Naive B cell (primary cell): ENCODE data around the gene TTC7B. TPM values are rescaled to one million over a fixed set of nuclear protein-coding genes. Genes with fewer than 3 reads are reported as not detected.
A peak's percentile ranks its signal among the peaks of the same experiment; 100 is the strongest.

Experiments
- ATAC-seq, 2 donors: fragments of 150-1000 bp; cut with Tn5 transposase; 2 replicates each; pipeline ENCODE4 v1.10.0; 2021; ENCODE audit warnings: low read depth in 2 of 2, mild to moderate bottlenecking in 2 of 2, moderate library complexity in 2 of 2
- DNase-seq: peaks from one replicate; pipeline ENCODE4 v3.0.0; 2022
- H3K27ac Mint-ChIP-seq, 6 donors: one replicate each; pipeline ENCODE4 v1.8.0; 2020 to 2022; ENCODE audit warnings: mild to moderate bottlenecking in 6 of 6, mixed read lengths in 6 of 6, moderate library complexity in 5 of 6, inconsistent platforms in 2 of 6
- H3K27me3 Mint-ChIP-seq, 3 donors: one replicate each; pipeline ENCODE4 v1.8.0; 2021 to 2022; ENCODE audit warnings: mixed read lengths in 3 of 3, mild to moderate bottlenecking in 1 of 3
- H3K36me3 Mint-ChIP-seq, 2 donors: one replicate each; pipeline ENCODE4 v1.8.0; 2020 to 2022; ENCODE audit warnings: mixed read lengths in 2 of 2, inconsistent platforms in 1 of 2, mild to moderate bottlenecking in 1 of 2
- H3K4me1 Mint-ChIP-seq, 3 donors: one replicate each; pipeline ENCODE4 v1.8.0; 2020 to 2022; ENCODE audit warnings: mixed read lengths in 3 of 3, inconsistent platforms in 1 of 3, mild to moderate bottlenecking in 1 of 3, moderate library complexity in 1 of 3
- H3K4me3 Mint-ChIP-seq, 8 donors: one replicate each; pipeline ENCODE4 v1.8.0; 2020 to 2022; ENCODE audit warnings: mild to moderate bottlenecking in 8 of 8, mixed read lengths in 8 of 8, moderate library complexity in 8 of 8, inconsistent platforms in 2 of 8
- H3K9me3 Mint-ChIP-seq, 7 donors: one replicate each; pipeline ENCODE4 v1.8.0; 2020 to 2022; ENCODE audit warnings: mixed read lengths in 7 of 7, mild to moderate bottlenecking in 5 of 7, inconsistent platforms in 2 of 7, moderate library complexity in 1 of 7
- polyA plus RNA-seq, 6 donors: library from polyadenylated mRNA; unstranded; fragments of 300-500 nt; fragmentation: Illumina TruSeq; gene quantifications; one replicate each; pipeline ENCODE4 v1.2.3, GENCODE V29; 2021; ENCODE audit warnings: low read depth in 6 of 6

Gene TTC7B
- polyA plus RNA-seq, 6 donors from 2014 or later, result 0.39 to 1.2 TPM; not detected in 4

DNA sequence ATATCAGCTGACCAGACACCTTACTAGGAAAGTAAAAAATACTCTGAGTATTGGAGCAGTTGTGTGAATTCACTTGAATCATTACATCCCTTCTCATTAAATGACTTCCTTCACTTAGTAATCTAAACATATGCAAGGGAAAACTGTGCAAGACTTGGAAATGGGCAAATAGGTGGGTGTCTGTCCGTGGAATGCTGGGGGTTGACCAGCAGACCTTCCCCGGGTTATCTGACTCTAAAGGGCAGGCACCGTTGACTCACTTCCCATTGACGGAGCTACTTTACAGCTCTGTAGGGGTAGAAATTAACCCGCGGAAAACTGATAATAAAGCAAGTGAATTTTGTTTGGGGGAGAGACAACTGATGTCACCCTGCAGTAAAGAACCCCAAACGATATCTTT lies 199.3 kb downstream of the TTC7B start:
- peaks cover 0 to 3% (median 0%) of the 10 kb centered on the region in 3 donors for H3K4me1 Mint-ChIP-seq
- no peak overlapping the region for H3K4me3 Mint-ChIP-seq
- H3K27me3 Mint-ChIP-seq, result peaks cover 0 to 8% (median 0%) of the 10 kb centered on the region in 3 donors
- DNase-seq (no peak), ATAC-seq (no peak)
- H3K27ac Mint-ChIP-seq, result no peak overlapping the region
- peaks cover 0 to 4% (median 0%) of the 10 kb centered on the region in 7 donors for H3K9me3 Mint-ChIP-seq
- H3K36me3 Mint-ChIP-seq, result peaks cover 0 to 8% of the 10 kb centered on the region in 2 donors

GRCh38 chr14:90616313-90616712 lies 199.9 kb downstream of the TTC7B start:
- DNase-seq (no peak), ATAC-seq (no peak)
- peaks cover 0 to 8% of the 10 kb centered on the region in 2 donors for H3K36me3 Mint-ChIP-seq
- peaks cover 0 to 4% (median 0%) of the 10 kb centered on the region in 7 donors for H3K9me3 Mint-ChIP-seq
- peaks cover 0 to 3% (median 0%) of the 10 kb centered on the region in 3 donors for H3K4me1 Mint-ChIP-seq
- H3K27ac Mint-ChIP-seq, result no peak overlapping the region
- H3K4me3 Mint-ChIP-seq, result no peak overlapping the region
- H3K27me3 Mint-ChIP-seq, result peaks cover 0 to 8% (median 0%) of the 10 kb centered on the region in 3 donors

- Mint-ChIP-seq H3K27ac (peak overlapping the region in 1 of 6 donors; percentile 26), H3K4me3 (peak overlapping the region in 1 of 8 donors; percentile 24), H3K27me3 (peaks cover 0 to 3% (median 0%) of the 10 kb centered on the region in 3 donors), H3K4me1 (no peaks in the 10 kb centered on the region), H3K9me3 (peaks cover 0 to under 1% (median 0%) of the 10 kb centered on the region in 7 donors), H3K36me3 (peaks cover 0 to 3% of the 10 kb centered on the region in 2 donors)
- DNase-seq (no peak), ATAC-seq (no peak)
These were observed 200.6 kb downstream of the TTC7B start for GRCh38 chr14:90615517-90616060.

DNA sequence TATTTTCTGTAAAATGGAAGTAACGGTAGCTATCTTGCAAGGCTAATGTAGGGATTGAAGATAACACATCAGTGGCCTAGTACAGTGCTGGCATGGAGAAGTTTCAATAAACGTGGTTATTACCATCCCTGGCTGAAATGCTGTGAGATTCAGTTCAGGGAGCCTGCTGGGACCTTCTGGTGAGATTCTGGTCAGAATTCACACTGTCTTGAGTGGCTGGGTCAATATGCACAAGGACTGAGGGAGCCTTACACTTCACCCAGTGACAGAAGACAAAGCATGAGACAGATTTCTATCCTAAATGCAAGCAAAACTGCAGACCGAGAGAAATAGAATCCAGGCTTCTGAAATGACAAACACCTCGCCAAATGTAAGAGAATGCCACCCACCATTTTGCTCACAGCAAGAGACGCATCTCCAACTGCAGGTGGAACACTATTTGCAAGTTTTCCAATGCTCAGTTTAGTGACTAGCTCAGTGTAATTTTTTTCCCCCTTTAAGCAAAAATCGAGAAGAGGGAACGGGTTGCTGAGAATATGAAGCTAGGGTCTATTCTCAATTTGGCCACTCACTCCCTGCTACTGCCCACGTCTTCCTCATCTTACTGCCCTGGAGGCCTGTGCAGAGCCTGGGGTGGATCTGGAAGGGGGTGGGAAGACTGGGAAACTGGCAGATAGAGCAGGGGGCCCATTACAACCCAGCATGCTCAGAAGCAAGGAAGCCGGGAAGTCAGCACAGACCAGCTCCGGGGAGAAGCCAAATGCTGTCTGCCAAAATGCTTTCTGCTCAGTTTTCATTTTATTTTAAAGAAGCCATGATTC lies 201.3 kb downstream of the TTC7B start:
- Mint-ChIP-seq H3K36me3 (no peaks in the 10 kb centered on the region), H3K4me1 (no peaks in the 10 kb centered on the region), H3K27me3 (no peaks in the 10 kb centered on the region), H3K9me3 (no peaks in the 10 kb centered on the region), H3K4me3 (no peak overlapping the region), H3K27ac (no peak overlapping the region)
- no peak for DNase-seq
- no peak for ATAC-seq

DNA sequence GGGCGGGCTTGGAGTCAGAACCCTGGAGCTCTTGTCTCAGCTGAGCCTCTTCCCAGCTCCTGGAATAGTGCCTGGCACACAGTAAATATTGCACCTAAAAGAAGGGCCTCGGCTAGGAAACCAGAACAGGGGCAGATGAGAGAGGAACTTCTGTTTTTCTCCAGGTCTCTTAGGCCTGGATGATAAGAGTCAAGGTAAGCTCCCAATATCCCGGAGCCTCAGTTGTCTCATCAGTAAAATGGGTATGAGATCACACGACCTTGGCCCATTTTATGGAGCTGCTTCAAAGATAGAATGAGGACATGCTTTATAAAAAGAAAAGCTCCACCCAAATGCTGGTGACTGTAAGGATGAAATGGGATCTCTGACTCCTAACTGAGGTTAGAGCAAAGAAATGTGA lies 202.2 kb downstream of the TTC7B start:
- no peaks in the 10 kb centered on the region for H3K9me3 Mint-ChIP-seq
- no peaks in the 10 kb centered on the region for H3K27me3 Mint-ChIP-seq
- DNase-seq (no peak), ATAC-seq (no peak)
- no peak overlapping the region for H3K4me3 Mint-ChIP-seq
- H3K4me1 Mint-ChIP-seq, result peaks cover 0 to 2% (median 0%) of the 10 kb centered on the region in 3 donors
- no peak overlapping the region for H3K27ac Mint-ChIP-seq
- no peaks in the 10 kb centered on the region for H3K36me3 Mint-ChIP-seq

DNA sequence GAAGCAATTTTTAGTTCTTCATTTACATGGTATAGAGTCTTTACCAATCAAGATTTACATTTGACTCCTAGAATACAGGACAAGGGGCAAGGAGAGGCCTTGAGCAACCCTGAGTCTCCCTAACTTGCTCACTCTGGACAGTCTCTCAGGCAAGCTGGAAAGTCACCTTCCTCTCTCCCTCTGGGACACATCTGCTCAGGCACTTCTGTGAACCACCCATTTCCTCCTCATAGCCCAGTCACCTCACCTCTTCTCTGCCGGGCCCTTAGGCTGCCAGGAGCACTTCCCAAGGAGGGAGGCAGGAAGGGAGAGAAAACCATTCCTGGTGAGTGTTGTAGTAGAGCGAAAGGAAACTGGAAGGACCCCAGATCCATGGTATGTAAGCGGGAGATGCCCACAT lies 202.8 kb downstream of the TTC7B start:
- no peaks in the 10 kb centered on the region for H3K27me3 Mint-ChIP-seq
- H3K27ac Mint-ChIP-seq, result no peak overlapping the region
- ATAC-seq, result no peak
- H3K36me3 Mint-ChIP-seq, result no peaks in the 10 kb centered on the region
- no peaks in the 10 kb centered on the region for H3K9me3 Mint-ChIP-seq
- peak overlapping the region in 1 of 8 donors; percentile 11 for H3K4me3 Mint-ChIP-seq
- DNase-seq, result no peak
- H3K4me1 Mint-ChIP-seq, result peaks cover 0 to 5% (median 0%) of the 10 kb centered on the region in 3 donors

DNA sequence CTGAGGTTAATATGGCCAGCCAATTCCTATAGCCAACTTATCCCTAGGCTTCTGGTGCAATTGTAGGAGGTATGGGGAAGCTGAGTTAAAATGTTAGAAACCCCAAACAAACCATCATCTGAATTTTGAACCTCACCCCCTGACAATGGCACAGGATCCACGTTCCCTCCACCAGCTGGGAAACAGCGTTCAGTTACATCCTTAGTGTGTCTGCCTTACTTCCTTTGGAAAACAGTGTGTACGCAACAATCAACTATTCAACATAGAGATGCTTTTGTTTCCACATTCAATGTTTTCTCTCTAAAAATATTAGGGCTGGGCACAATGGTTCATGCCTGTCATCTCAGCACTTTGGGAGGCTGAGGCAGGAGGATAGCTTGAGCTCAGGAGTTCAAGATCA lies 203.4 kb downstream of the TTC7B start:
- no peaks in the 10 kb centered on the region for H3K36me3 Mint-ChIP-seq
- no peaks in the 10 kb centered on the region for H3K9me3 Mint-ChIP-seq
- H3K27me3 Mint-ChIP-seq, result no peaks in the 10 kb centered on the region
- peaks cover 0 to 5% (median 0%) of the 10 kb centered on the region in 3 donors for H3K4me1 Mint-ChIP-seq
- H3K27ac Mint-ChIP-seq, result no peak overlapping the region
- DNase-seq (no peak), ATAC-seq (no peak)
- no peak overlapping the region for H3K4me3 Mint-ChIP-seq

DNA sequence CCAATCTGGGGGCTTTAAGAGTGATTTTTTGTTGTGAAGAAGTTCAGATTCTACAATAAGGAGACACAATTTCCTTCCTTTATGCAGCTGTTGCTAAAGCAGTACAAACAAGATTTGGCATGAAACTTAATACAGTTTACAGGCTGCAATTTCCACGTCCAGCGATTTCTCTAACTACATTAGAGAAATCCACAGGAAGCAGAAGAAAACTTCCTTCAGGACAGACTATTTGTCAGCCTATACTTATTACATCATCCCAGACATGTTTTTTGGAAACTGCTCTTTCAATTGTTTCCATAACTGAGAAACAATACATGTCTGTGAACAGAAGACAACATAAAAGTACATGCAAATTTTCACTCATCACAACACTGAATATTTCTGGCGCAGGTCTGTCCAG lies 204.3 kb downstream of the TTC7B start:
- no peak for ATAC-seq
- no peak overlapping the region for H3K27ac Mint-ChIP-seq

GRCh38 chr14:90611501-90611900 lies 204.7 kb downstream of the TTC7B start:
- DNase-seq, result no peak
- no peak overlapping the region for H3K27ac Mint-ChIP-seq
- no peak for ATAC-seq
- peaks cover 0 to 5% (median 0%) of the 10 kb centered on the region in 3 donors for H3K4me1 Mint-ChIP-seq
- H3K9me3 Mint-ChIP-seq, result no peaks in the 10 kb centered on the region
- no peak overlapping the region for H3K4me3 Mint-ChIP-seq
- no peaks in the 10 kb centered on the region for H3K27me3 Mint-ChIP-seq
- no peaks in the 10 kb centered on the region for H3K36me3 Mint-ChIP-seq

More for the DNA sequence above, 204.3 kb downstream of the TTC7B start:
- peaks cover 0 to 5% (median 0%) of the 10 kb centered on the region in 3 donors for H3K4me1 Mint-ChIP-seq
- no peaks in the 10 kb centered on the region for H3K9me3 Mint-ChIP-seq
- no peaks in the 10 kb centered on the region for H3K27me3 Mint-ChIP-seq
- H3K4me3 Mint-ChIP-seq, result no peak overlapping the region
- DNase-seq, result no peak
- H3K36me3 Mint-ChIP-seq, result no peaks in the 10 kb centered on the region

DNA sequence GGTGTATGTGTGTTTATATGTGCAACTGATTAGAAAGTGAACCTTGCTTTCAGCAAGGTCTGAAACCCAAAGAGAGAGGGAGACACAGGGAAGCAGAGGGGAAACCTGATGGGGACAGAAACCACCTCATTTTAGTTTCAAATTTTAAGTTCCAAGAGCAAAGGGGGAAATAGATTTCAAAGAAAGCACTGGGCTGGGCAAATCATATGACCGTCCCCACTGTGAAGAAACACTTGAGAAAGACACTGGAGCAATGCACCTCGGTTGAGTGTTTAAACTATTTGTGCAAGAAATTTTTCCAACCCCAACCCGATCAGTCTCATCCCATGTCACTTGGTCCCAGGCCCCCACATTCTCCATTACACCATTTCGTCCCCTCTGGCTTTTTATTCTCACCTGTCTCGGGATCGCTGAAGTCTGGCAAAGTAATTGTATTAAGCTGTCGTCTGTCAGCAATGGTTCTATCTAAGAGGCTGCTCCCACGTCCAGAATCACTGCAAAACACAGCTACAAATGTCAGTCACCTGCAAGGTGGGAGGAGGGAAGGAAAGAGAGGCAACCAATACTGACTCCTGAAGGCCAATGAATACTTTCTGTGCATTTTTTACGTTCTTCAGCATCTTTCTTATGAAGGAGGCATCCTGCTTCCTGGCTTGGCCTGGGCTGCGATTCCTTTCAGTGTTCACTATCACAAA lies 205.7 kb downstream of the TTC7B start:
- no peak for DNase-seq
- no peaks in the 10 kb centered on the region for H3K9me3 Mint-ChIP-seq

DNA sequence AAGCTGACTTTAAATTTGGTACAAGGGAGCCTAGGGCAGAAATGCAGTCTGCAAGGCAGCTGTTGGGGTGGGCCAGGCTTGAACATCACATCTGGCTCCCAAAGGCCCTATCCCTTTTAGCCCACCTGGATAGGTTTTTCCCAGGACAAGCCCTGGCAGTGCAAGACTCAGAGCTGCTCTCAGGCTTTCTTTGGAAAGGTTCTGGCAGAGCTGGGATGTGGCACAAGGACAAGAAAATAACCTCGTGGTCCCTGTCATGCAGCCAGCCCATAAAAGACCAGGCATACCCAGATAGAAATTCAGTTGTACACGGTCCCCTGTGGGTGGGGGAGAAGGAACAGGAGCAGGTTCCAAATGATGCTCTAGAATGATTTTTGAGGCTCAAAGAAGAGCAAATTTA lies 206.9 kb downstream of the TTC7B start:
- no peak for DNase-seq
- Mint-ChIP-seq H3K9me3 (no peaks in the 10 kb centered on the region), H3K4me3 (no peak overlapping the region), H3K27me3 (peaks cover 0 to 2% (median 0%) of the 10 kb centered on the region in 3 donors), H3K36me3 (no peaks in the 10 kb centered on the region), H3K4me1 (peaks cover 0 to 14% (median 0%) of the 10 kb centered on the region in 3 donors), H3K27ac (no peak overlapping the region)
- no peak for ATAC-seq

More for the DNA sequence above, 205.7 kb downstream of the TTC7B start:
- Mint-ChIP-seq H3K4me1 (peaks cover 0 to 8% (median 0%) of the 10 kb centered on the region in 3 donors), H3K4me3 (no peak overlapping the region), H3K27ac (peak overlapping the region in 1 of 6 donors; percentile 22), H3K36me3 (no peaks in the 10 kb centered on the region), H3K27me3 (no peaks in the 10 kb centered on the region)
- no peak for ATAC-seq

DNA sequence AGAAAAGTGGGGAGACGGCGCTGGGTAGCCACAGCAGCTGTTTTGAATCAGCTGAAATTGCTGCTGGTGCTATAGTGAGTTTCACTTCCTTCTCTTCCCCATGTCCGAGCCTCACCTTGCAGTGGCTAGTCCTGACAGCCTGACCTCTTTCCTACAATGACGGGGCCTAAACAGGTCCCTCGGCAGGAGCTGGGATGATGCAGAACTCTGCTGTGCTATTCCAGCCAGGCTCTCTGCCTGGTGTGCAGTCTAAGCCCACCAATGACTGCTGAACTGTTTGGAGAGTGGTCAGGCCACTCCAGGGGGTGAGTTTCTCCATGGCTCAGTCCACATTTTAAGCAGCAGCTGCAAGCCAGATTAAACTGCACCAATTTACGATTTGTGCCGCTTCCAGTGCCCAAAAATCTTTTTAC lies 207.3 kb downstream of the TTC7B start:
- DNase-seq (no peak), ATAC-seq (no peak)
- Mint-ChIP-seq H3K4me3 (peak overlapping the region in 1 of 8 donors; percentile 61), H3K27me3 (peaks cover 0 to 4% (median 0%) of the 10 kb centered on the region in 3 donors), H3K27ac (no peak overlapping the region), H3K9me3 (no peaks in the 10 kb centered on the region), H3K4me1 (peaks cover 0 to 14% (median 0%) of the 10 kb centered on the region in 3 donors), H3K36me3 (no peaks in the 10 kb centered on the region)

GRCh38 chr14:90608281-90608680 lies 207.9 kb downstream of the TTC7B start:
- Mint-ChIP-seq H3K27ac (no peak overlapping the region), H3K9me3 (no peaks in the 10 kb centered on the region), H3K36me3 (no peaks in the 10 kb centered on the region)

More at GRCh38 chr14:90608281-90608680, 207.9 kb downstream of the TTC7B start:
- Mint-ChIP-seq H3K4me3 (peak overlapping the region in 1 of 8 donors; percentile 47), H3K4me1 (peaks cover 0 to 14% (median 0%) of the 10 kb centered on the region in 3 donors), H3K27me3 (peaks cover 0 to 4% (median 0%) of the 10 kb centered on the region in 3 donors)
- DNase-seq (no peak), ATAC-seq (no peak)
